H9 (cell line): ENCODE data around the gene TBC1D4. TPM values are rescaled to one million over a fixed set of nuclear protein-coding genes. Genes with fewer than 3 reads are reported as not detected.

ENCODE experiments used
- DNase-seq: peaks from one replicate; pipeline ENCODE4 v3.0.0-alpha.2; 2017
- H2AFZ ChIP-seq: one replicate; pipeline ENCODE4 v1.6.1; 2013; ENCODE audit warnings: mild to moderate bottlenecking, low read length, control low read depth, moderate library complexity
- H2AK5ac ChIP-seq: 2 replicates; pipeline ENCODE4 v1.6.1; 2013; ENCODE audit warnings: low read length, control low read depth, mixed read lengths; ENCODE audit not compliant: insufficient read length
- H2BK120ac ChIP-seq: one replicate; pipeline ENCODE4 v1.6.1; 2013; ENCODE audit warnings: low read depth, mild to moderate bottlenecking, low read length, control low read depth, inconsistent platforms; ENCODE audit not compliant: poor library complexity, severe bottlenecking
- H2BK12ac ChIP-seq: 2 replicates; pipeline ENCODE4 v1.6.1; 2013; ENCODE audit warnings: low read length, control low read depth, mixed read lengths, low read depth; ENCODE audit not compliant: insufficient read length
- H2BK15ac ChIP-seq: 2 replicates; pipeline ENCODE4 v1.6.1; 2013; ENCODE audit warnings: low read depth, low read length, control low read depth
- H2BK20ac ChIP-seq: one replicate; pipeline ENCODE4 v1.6.1; 2013; ENCODE audit warnings: low read depth, mild to moderate bottlenecking, low read length, control low read depth, inconsistent platforms; ENCODE audit not compliant: poor library complexity, severe bottlenecking
- H2BK5ac ChIP-seq: 2 replicates; pipeline ENCODE4 v1.6.1; 2013; ENCODE audit warnings: low read length, control low read depth, mixed read lengths; ENCODE audit not compliant: insufficient read length
- H3K14ac ChIP-seq: 2 replicates; pipeline ENCODE4 v1.6.1; 2013; ENCODE audit warnings: low read length, control low read depth; ENCODE audit not compliant: insufficient read depth
- H3K18ac ChIP-seq: 2 replicates; pipeline ENCODE4 v1.6.1; 2013; ENCODE audit warnings: low read depth, mild to moderate bottlenecking, mixed read lengths, low read length, control low read depth; ENCODE audit not compliant: insufficient read length
- H3K23ac ChIP-seq: 2 replicates; pipeline ENCODE4 v1.6.1; 2013; ENCODE audit warnings: low read length, control low read depth, mixed read lengths, low read depth; ENCODE audit not compliant: insufficient read length
- H3K23me2 ChIP-seq: 2 replicates; pipeline ENCODE4 v1.6.1; 2013; ENCODE audit warnings: low read depth, mild to moderate bottlenecking, mixed read lengths, low read length, control low read depth; ENCODE audit not compliant: insufficient read length, poor library complexity, severe bottlenecking
- H3K27ac ChIP-seq: 2 replicates; pipeline ENCODE4 v1.5.1; 2013; ENCODE audit warnings: low read length, control low read depth, mixed read lengths, low read depth; ENCODE audit not compliant: insufficient read length
- H3K27me3 ChIP-seq: 2 replicates; pipeline ENCODE4 v1.6.1; 2013; ENCODE audit warnings: low read length, control low read depth, inconsistent platforms; ENCODE audit not compliant: insufficient read depth
- H3K4ac ChIP-seq: 2 replicates; pipeline ENCODE4 v1.6.1; 2013; ENCODE audit warnings: low read depth, mild to moderate bottlenecking, control low read depth, inconsistent platforms, low read length, moderate library complexity
- H3K4me1 ChIP-seq: 2 replicates; pipeline ENCODE4 v1.6.1; 2013; ENCODE audit warnings: low read length, control low read depth, inconsistent platforms; ENCODE audit not compliant: insufficient read depth
- H3K4me2 ChIP-seq: 2 replicates; pipeline ENCODE4 v1.6.1; 2013; ENCODE audit warnings: low read length, control low read depth, mixed read lengths; ENCODE audit not compliant: insufficient read length, insufficient read depth
- H3K56ac ChIP-seq: 2 replicates; pipeline ENCODE4 v1.6.1; 2013; ENCODE audit warnings: low read depth, mild to moderate bottlenecking, mixed read lengths, low read length, control low read depth; ENCODE audit not compliant: insufficient read length
- H3K79me1 ChIP-seq: 2 replicates; pipeline ENCODE4 v1.6.1; 2013; ENCODE audit warnings: low read depth, mild to moderate bottlenecking, moderate library complexity, low read length, control low read depth, inconsistent platforms; ENCODE audit not compliant: insufficient read depth, poor library complexity, severe bottlenecking
- H3K79me2 ChIP-seq: 2 replicates; pipeline ENCODE4 v1.6.1; 2013; ENCODE audit warnings: low read length, control low read depth, inconsistent platforms; ENCODE audit not compliant: insufficient read depth
- H3K9ac ChIP-seq: 2 replicates; pipeline ENCODE4 v1.6.1; 2013; ENCODE audit warnings: low read length, control low read depth, mixed read lengths; ENCODE audit not compliant: insufficient read length; ENCODE audit errors: extremely low read depth
- H3K9me3 ChIP-seq: one replicate; pipeline ENCODE4 v1.6.1; 2013; ENCODE audit warnings: low read depth, low read length, inconsistent platforms; ENCODE audit not compliant: control insufficient read depth
- H3T11ph ChIP-seq: one replicate; pipeline ENCODE4 v1.6.1; 2013; ENCODE audit warnings: mild to moderate bottlenecking, low read length, control low read depth, inconsistent platforms
- H4K20me1 ChIP-seq: one replicate; pipeline ENCODE4 v1.6.1; 2013; ENCODE audit not compliant: control insufficient read depth, insufficient read length, insufficient read depth
- H4K5ac ChIP-seq: 2 replicates; pipeline ENCODE4 v1.6.1; 2013; ENCODE audit warnings: low read depth, mild to moderate bottlenecking, mixed read lengths, low read length, control low read depth; ENCODE audit not compliant: insufficient read length
- H4K8ac ChIP-seq: replicated peaks from 2 replicates; pipeline ENCODE4 v1.6.1; 2013; ENCODE audit warnings: low read length, control low read depth, mixed read lengths, low read depth; ENCODE audit not compliant: insufficient read length
- H4K91ac ChIP-seq: 2 replicates; pipeline ENCODE4 v1.6.1; 2013; ENCODE audit warnings: low read depth, mild to moderate bottlenecking, moderate library complexity, mixed read lengths, low read length, control low read depth; ENCODE audit not compliant: insufficient read length
- H3K27ac Mint-ChIP-seq, 3 experiments: 2 replicates in 2 of 3; 3 replicates in 1 of 3; pipeline ENCODE4 v1.8.0; 2020 to 2021; ENCODE audit warnings: mixed read lengths in 3 of 3, mild to moderate bottlenecking in 1 of 3, moderate library complexity in 1 of 3
- H3K27me3 Mint-ChIP-seq: 2 replicates; pipeline ENCODE4 v1.8.0; 2021; ENCODE audit warnings: low read depth, mild to moderate bottlenecking, moderate library complexity, mixed read lengths
- H3K36me3 Mint-ChIP-seq, 3 experiments: 2 replicates in 2 of 3; 3 replicates in 1 of 3; pipeline ENCODE4 v1.8.0; 2020 to 2021; ENCODE audit warnings: low read depth in 3 of 3, mixed read lengths in 3 of 3; ENCODE audit not compliant: insufficient read depth in 1 of 3
- H3K4me1 Mint-ChIP-seq, 2 experiments: 2 replicates each; pipeline ENCODE4 v1.8.0; 2020; ENCODE audit warnings: mixed read lengths in 2 of 2
- H3K4me3 Mint-ChIP-seq, 2 experiments: 2 replicates in 1 of 2; 3 replicates in 1 of 2; pipeline ENCODE4 v1.8.0; 2020 to 2021; ENCODE audit warnings: mild to moderate bottlenecking in 2 of 2, mixed read lengths in 2 of 2, moderate library complexity in 1 of 2
- H3K9me3 Mint-ChIP-seq, 2 experiments: 2 replicates in 1 of 2; 3 replicates in 1 of 2; pipeline ENCODE4 v1.8.0; 2020; ENCODE audit warnings: mild to moderate bottlenecking in 2 of 2, mixed read lengths in 2 of 2, moderate library complexity in 1 of 2
- WGBS: extraction: QIAGEN DNeasy Blood & Tissue Kit; methylation state at CpG from one replicate; pipeline ENCODE4 v1.1.7; 2013; ENCODE audit warnings: missing lambda C conversion rate, low lambda C conversion rate, mixed read lengths; ENCODE audit not compliant: insufficient read length; ENCODE audit errors: extremely low coverage; 5-methylcytosine and 5-hydroxymethylcytosine counted together
- total RNA-seq: library from RNA; stranded (reverse); gene quantifications from 2 replicates; pipeline ENCODE4 v1.2.1, GENCODE V29; 2021
- TF ChIP-seq, protein P1 (sequence below): fragments of 200-600 bp; sonication (generic); conservative IDR thresholded peaks from 3 replicates; pipeline ENCODE4 v1.8.0; 2021; ENCODE audit warnings: antibody characterized with exemption, mild to moderate bottlenecking

Gene TBC1D4
- total RNA-seq, 1 experiment from 2014 or later = 10.5 TPM

DNA sequence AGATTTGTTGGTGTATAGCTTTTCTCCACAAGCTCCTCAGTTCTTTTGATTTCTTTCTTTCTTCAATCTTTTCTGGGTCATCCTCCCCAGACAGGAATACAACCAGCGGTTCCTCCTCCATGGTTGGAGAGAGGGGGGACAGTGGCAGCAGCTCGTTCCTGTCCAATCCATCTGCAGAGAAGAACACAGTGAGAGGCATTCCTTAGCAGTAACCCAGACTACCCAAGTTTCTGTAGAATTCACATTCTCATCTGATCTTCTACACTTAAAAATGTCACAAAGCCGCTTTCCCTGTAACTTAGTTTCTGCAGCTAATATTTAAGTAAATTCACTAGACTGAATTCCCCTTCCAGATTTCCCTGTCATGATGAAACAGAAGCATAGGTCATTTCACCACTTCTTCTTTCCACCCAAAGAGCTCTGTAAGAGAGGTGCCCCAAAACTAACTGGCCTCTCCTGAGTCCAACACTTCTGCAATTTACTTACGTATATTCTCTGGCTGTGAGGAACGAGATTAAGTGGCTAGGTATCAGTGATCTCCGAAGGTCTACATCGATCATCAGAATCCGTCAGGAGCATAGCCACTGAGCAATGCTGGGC lies 171.9 kb downstream of the TBC1D4 start:
- Histone ChIP-seq H2BK120ac (no peak overlapping the region), H3K14ac (no peak overlapping the region), H3K79me2 (no peaks in the 10 kb centered on the region), H3K27ac (no peak overlapping the region), H3K4me1 (no peaks in the 10 kb centered on the region), H3K27me3 (no peaks in the 10 kb centered on the region), H3K79me1 (no peaks in the 10 kb centered on the region), H2BK20ac (no peak overlapping the region), H2AK5ac (no peak overlapping the region), H4K20me1 (no peaks in the 10 kb centered on the region), H3K18ac (no peak overlapping the region), H3T11ph (no peak overlapping the region), H4K5ac (no peak overlapping the region), H2BK5ac (no peak overlapping the region), H3K4me2 (no peak overlapping the region), H3K56ac (no peak overlapping the region), H3K23ac (no peak overlapping the region), H2BK12ac (no peak overlapping the region), H2AFZ (no peak overlapping the region), H3K9me3 (no peaks in the 10 kb centered on the region), H3K9ac (no peak overlapping the region), H3K4ac (no peak overlapping the region), H4K91ac (no peak overlapping the region), H4K8ac (no peak overlapping the region), H2BK15ac (no peak overlapping the region), H3K23me2 (no peaks in the 10 kb centered on the region)
- TF ChIP-seq, protein P1, sequence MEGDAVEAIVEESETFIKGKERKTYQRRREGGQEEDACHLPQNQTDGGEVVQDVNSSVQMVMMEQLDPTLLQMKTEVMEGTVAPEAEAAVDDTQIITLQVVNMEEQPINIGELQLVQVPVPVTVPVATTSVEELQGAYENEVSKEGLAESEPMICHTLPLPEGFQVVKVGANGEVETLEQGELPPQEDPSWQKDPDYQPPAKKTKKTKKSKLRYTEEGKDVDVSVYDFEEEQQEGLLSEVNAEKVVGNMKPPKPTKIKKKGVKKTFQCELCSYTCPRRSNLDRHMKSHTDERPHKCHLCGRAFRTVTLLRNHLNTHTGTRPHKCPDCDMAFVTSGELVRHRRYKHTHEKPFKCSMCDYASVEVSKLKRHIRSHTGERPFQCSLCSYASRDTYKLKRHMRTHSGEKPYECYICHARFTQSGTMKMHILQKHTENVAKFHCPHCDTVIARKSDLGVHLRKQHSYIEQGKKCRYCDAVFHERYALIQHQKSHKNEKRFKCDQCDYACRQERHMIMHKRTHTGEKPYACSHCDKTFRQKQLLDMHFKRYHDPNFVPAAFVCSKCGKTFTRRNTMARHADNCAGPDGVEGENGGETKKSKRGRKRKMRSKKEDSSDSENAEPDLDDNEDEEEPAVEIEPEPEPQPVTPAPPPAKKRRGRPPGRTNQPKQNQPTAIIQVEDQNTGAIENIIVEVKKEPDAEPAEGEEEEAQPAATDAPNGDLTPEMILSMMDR = no peak
- DNase-seq = no peak
- Mint-ChIP-seq H3K9me3 (no peaks in the 10 kb centered on the region), H3K36me3 (peaks cover 0 to 7% (median 3%) of the 10 kb centered on the region in 3 experiments; a peak in 4 of 7 replicates), H3K4me3 (no peak overlapping the region), H3K27me3 (no peaks in the 10 kb centered on the region), H3K4me1 (peaks cover 4 to 7% of the 10 kb centered on the region in 2 experiments), H3K27ac (peak overlapping the region in 1 of 3 experiments; percentile 74; a peak in 1 of 7 replicates)
- no CpG with 5 or more reads among the region's 8 CpGs for WGBS
